Measurements from ENCODE around the gene UNC5B.

Gene UNC5B

GRCh38 chr10:71339796-71340589 lies 127.6 kb downstream of the UNC5B start:
- ATAC-seq (replicated peaks) (no peak), DNase-seq (no peak)
- H3K27ac Mint-ChIP-seq: no peak overlapping the region
- no peaks in the 10 kb centered on the region for H3K9me3 Mint-ChIP-seq
- H3K27me3 Mint-ChIP-seq: no peaks in the 10 kb centered on the region
- peaks cover 0 to 11% of the 10 kb centered on the region in 2 donors for H3K36me3 Mint-ChIP-seq
- H3K4me3 Mint-ChIP-seq: no peak overlapping the region
- peaks cover 10 to 11% of the 10 kb centered on the region in 2 donors for H3K4me1 Mint-ChIP-seq

GRCh38 chr10:71342573-71343391 lies 130.4 kb downstream of the UNC5B start:
- DNase-seq (no peak), ATAC-seq (replicated peaks) (no peak)
- H3K27ac Mint-ChIP-seq: peak overlapping the region; percentile 14
- peaks cover 5 to 11% of the 10 kb centered on the region in 2 donors for H3K4me1 Mint-ChIP-seq
- H3K4me3 Mint-ChIP-seq: no peak overlapping the region
- no peaks in the 10 kb centered on the region for H3K27me3 Mint-ChIP-seq
- no peaks in the 10 kb centered on the region for H3K9me3 Mint-ChIP-seq
- H3K36me3 Mint-ChIP-seq: peaks cover 0 to 11% of the 10 kb centered on the region in 2 donors

GRCh38 chr10:71343392-71343773 lies 131.0 kb downstream of the UNC5B start:
- DNase-seq: no peak

GRCh38 chr10:71344154-71344925 lies 132.0 kb downstream of the UNC5B start:
- Mint-ChIP-seq H3K4me1 (peaks cover 5 to 11% of the 10 kb centered on the region in 2 donors), H3K27ac (no peak overlapping the region), H3K27me3 (no peaks in the 10 kb centered on the region), H3K9me3 (no peaks in the 10 kb centered on the region), H3K36me3 (peaks cover 0 to 6% of the 10 kb centered on the region in 2 donors), H3K4me3 (no peak overlapping the region)
- ATAC-seq (replicated peaks): no peak
- no peak for DNase-seq

More at GRCh38 chr10:71343392-71343773, 131.0 kb downstream of the UNC5B start:
- Mint-ChIP-seq H3K9me3 (no peaks in the 10 kb centered on the region), H3K27ac (no peak overlapping the region), H3K4me1 (peaks cover 5 to 11% of the 10 kb centered on the region in 2 donors), H3K36me3 (peaks cover 0 to 11% of the 10 kb centered on the region in 2 donors), H3K27me3 (no peaks in the 10 kb centered on the region), H3K4me3 (no peak overlapping the region)
- peak; percentile 79 to 85 for ATAC-seq (replicated peaks)

- ATAC-seq (replicated peaks) (no peak), DNase-seq (no peak)
- Mint-ChIP-seq H3K27ac (no peak overlapping the region), H3K4me3 (no peak overlapping the region), H3K9me3 (no peaks in the 10 kb centered on the region), H3K36me3 (peaks cover 3 to 12% of the 10 kb centered on the region in 2 donors), H3K27me3 (no peaks in the 10 kb centered on the region), H3K4me1 (peaks cover 7 to 11% of the 10 kb centered on the region in 2 donors)
These were observed 132.7 kb downstream of the UNC5B start for GRCh38 chr10:71344993-71345480.

- no peaks in the 10 kb centered on the region for H3K27me3 Mint-ChIP-seq
- H3K27ac Mint-ChIP-seq: no peak overlapping the region
- ATAC-seq (replicated peaks): no peak
These were observed 133.3 kb downstream of the UNC5B start for GRCh38 chr10:71345694-71346093.

GRCh38 chr10:71346731-71347130 lies 134.4 kb downstream of the UNC5B start:
- no peak overlapping the region for H3K27ac Mint-ChIP-seq
- no peaks in the 10 kb centered on the region for H3K27me3 Mint-ChIP-seq
- H3K4me1 Mint-ChIP-seq: peaks cover 7 to 11% of the 10 kb centered on the region in 2 donors
- H3K9me3 Mint-ChIP-seq: no peaks in the 10 kb centered on the region
- peaks cover 3 to 5% of the 10 kb centered on the region in 2 donors for H3K36me3 Mint-ChIP-seq
- ATAC-seq (replicated peaks) (no peak), DNase-seq (no peak)
- no peak overlapping the region for H3K4me3 Mint-ChIP-seq

More at GRCh38 chr10:71345694-71346093, 133.3 kb downstream of the UNC5B start:
- Mint-ChIP-seq H3K4me1 (peaks cover 7 to 11% of the 10 kb centered on the region in 2 donors), H3K36me3 (peaks cover 3 to 7% of the 10 kb centered on the region in 2 donors), H3K4me3 (no peak overlapping the region), H3K9me3 (no peaks in the 10 kb centered on the region)
- no peak for DNase-seq

- DNase-seq (no peak), ATAC-seq (replicated peaks) (no peak)
- no peaks in the 10 kb centered on the region for H3K9me3 Mint-ChIP-seq
- H3K27ac Mint-ChIP-seq: no peak overlapping the region
- H3K4me1 Mint-ChIP-seq: peaks cover 7 to 11% of the 10 kb centered on the region in 2 donors
- H3K36me3 Mint-ChIP-seq: peaks cover 3 to 5% of the 10 kb centered on the region in 2 donors
- no peak overlapping the region for H3K4me3 Mint-ChIP-seq
- H3K27me3 Mint-ChIP-seq: no peaks in the 10 kb centered on the region
These were observed 135.4 kb downstream of the UNC5B start for GRCh38 chr10:71347587-71348395.

- no peak overlapping the region for H3K4me3 Mint-ChIP-seq
- H3K36me3 Mint-ChIP-seq: peaks cover 3 to 5% of the 10 kb centered on the region in 2 donors
- ATAC-seq (replicated peaks) (no peak), DNase-seq (no peak)
- no peaks in the 10 kb centered on the region for H3K27me3 Mint-ChIP-seq
- peaks cover under 1 to 5% of the 10 kb centered on the region in 2 donors for H3K4me1 Mint-ChIP-seq
- H3K27ac Mint-ChIP-seq: no peak overlapping the region
- no peaks in the 10 kb centered on the region for H3K9me3 Mint-ChIP-seq
These were observed 136.5 kb downstream of the UNC5B start for GRCh38 chr10:71348850-71349249.

GRCh38 chr10:71349406-71349805 lies 137.0 kb downstream of the UNC5B start:
- H3K4me3 Mint-ChIP-seq: no peak overlapping the region
- peaks cover 3 to 5% of the 10 kb centered on the region in 2 donors for H3K36me3 Mint-ChIP-seq
- H3K27me3 Mint-ChIP-seq: no peaks in the 10 kb centered on the region
- H3K9me3 Mint-ChIP-seq: no peaks in the 10 kb centered on the region
- H3K27ac Mint-ChIP-seq: no peak overlapping the region
- DNase-seq: no peak
- H3K4me1 Mint-ChIP-seq: peaks cover 0 to 3% of the 10 kb centered on the region in 2 donors
- ATAC-seq (replicated peaks): no peak

- H3K27ac Mint-ChIP-seq: peak overlapping the region; percentile 59
- no peak for DNase-seq
- H3K27me3 Mint-ChIP-seq: no peaks in the 10 kb centered on the region
- no peaks in the 10 kb centered on the region for H3K9me3 Mint-ChIP-seq
- no peak for ATAC-seq (replicated peaks)
- H3K4me3 Mint-ChIP-seq: no peak overlapping the region
- peaks cover 0 to 3% of the 10 kb centered on the region in 2 donors for H3K4me1 Mint-ChIP-seq
- peaks cover 3 to 5% of the 10 kb centered on the region in 2 donors for H3K36me3 Mint-ChIP-seq
These were observed 138.7 kb downstream of the UNC5B start for GRCh38 chr10:71351087-71351486.

GRCh38 chr10:71351628-71352319 lies 139.4 kb downstream of the UNC5B start:
- H3K27ac Mint-ChIP-seq: no peak overlapping the region
- no peak overlapping the region for H3K4me3 Mint-ChIP-seq
- H3K9me3 Mint-ChIP-seq: no peaks in the 10 kb centered on the region
- peaks cover 0 to 3% of the 10 kb centered on the region in 2 donors for H3K4me1 Mint-ChIP-seq
- H3K36me3 Mint-ChIP-seq: peaks cover 3 to 5% of the 10 kb centered on the region in 2 donors
- no peaks in the 10 kb centered on the region for H3K27me3 Mint-ChIP-seq
- no peak for ATAC-seq (replicated peaks)
- DNase-seq: no peak
